ENCODE results near the gene KRTAP10-5.

DNA sequence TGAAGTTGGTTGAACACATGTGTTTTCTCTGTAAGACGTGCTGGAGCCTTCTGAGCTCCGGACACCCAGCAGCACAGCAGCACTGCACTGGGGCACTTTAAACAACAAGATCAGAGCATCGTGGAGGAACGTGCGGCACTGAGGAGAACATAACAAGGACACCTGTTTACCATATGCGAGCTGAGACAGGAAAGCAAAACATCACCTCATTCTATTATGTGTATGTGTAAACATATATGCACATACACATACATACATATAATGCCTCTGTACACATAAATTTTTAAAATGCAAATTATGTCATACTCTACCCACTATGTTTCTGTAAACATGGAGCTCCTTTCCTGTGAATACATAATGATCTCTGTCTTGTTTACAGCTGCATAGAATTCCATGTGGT, 15.1 kb upstream of the KRTAP10-5 start:
- TF ChIP-seq POLR2AphosphoS5 (IDR thresholded peaks at IDR 0.05; ENCODE audit: low read depth, low read length): no peak
- TF ChIP-seq POLR2A (IDR thresholded peaks at IDR 0.05; ENCODE audit: low read depth, low read length): no peak
- no peak for TF ChIP-seq TAF1 (IDR thresholded peaks at IDR 0.05; ENCODE audit: low read depth, low read length)

Data from GM12891 (cell line).